8988T (cell line): Measurements from ENCODE around the gene SCUBE1.

Experiments used
- DNase-seq: peaks from one replicate; pipeline ENCODE4 v3.0.0; 2011

SCUBE1 gene

GRCh38 chr22:43275545-43276317 is 67.4 kb downstream of the SCUBE1 start:
- DNase-seq = no peak

- DNase-seq = no peak
Measured at GRCh38 chr22:43274595-43275240, 68.5 kb downstream of the SCUBE1 start.

- DNase-seq = peak; percentile 71
Measured at GRCh38 chr22:43273902-43274484, 69.2 kb downstream of the SCUBE1 start.

GRCh38 chr22:43272869-43273318 is 70.3 kb downstream of the SCUBE1 start:
- DNase-seq = no peak

GRCh38 chr22:43272301-43272700 is 70.9 kb downstream of the SCUBE1 start:
- DNase-seq = no peak

- no peak for DNase-seq
Measured at GRCh38 chr22:43270949-43271348, 72.2 kb downstream of the SCUBE1 start.

- peak; percentile 82 for DNase-seq
Measured at GRCh38 chr22:43270314-43270908, 72.8 kb downstream of the SCUBE1 start.

- DNase-seq = no peak
Measured at GRCh38 chr22:43269646-43270045, 73.5 kb downstream of the SCUBE1 start.

GRCh38 chr22:43269246-43269645 is 73.9 kb downstream of the SCUBE1 start:
- DNase-seq = no peak

- no peak for DNase-seq
Measured at GRCh38 chr22:43267981-43268660, 75.1 kb downstream of the SCUBE1 start.

GRCh38 chr22:43267332-43267980 is 75.7 kb downstream of the SCUBE1 start:
- no peak for DNase-seq

- no peak for DNase-seq
Measured at GRCh38 chr22:43266076-43266475, 77.1 kb downstream of the SCUBE1 start.

- DNase-seq = peak; percentile 45
Measured at GRCh38 chr22:43263645-43264514, 79.3 kb downstream of the SCUBE1 start.

- peak; percentile 48 for DNase-seq
Measured at GRCh38 chr22:43262990-43263644, 80.1 kb downstream of the SCUBE1 start.

GRCh38 chr22:43260331-43261231 is 82.6 kb downstream of the SCUBE1 start:
- DNase-seq = no peak

- DNase-seq = no peak
Measured at GRCh38 chr22:43257961-43258360, 85.2 kb downstream of the SCUBE1 start.

- no peak for DNase-seq
Measured at GRCh38 chr22:43257549-43257948, 85.6 kb downstream of the SCUBE1 start.

- DNase-seq = no peak
Measured at GRCh38 chr22:43256976-43257545, 86.1 kb downstream of the SCUBE1 start.

GRCh38 chr22:43256569-43256968 is 86.6 kb downstream of the SCUBE1 start:
- no peak for DNase-seq
